LoVo (cell line): ENCODE measurements around the gene CTSF.
"Not testable (repeated sequence)": the region's sequence is repeated elsewhere in the genome, so short reads cannot be mapped to it uniquely, and the experiment has no call there.

Experiments
- DNase-seq: peaks from one replicate; pipeline ENCODE4 v3.0.0-alpha.2; 2016; ENCODE audit warnings: low spot score

The CTSF gene

GRCh38 chr11:66568124-66568916, at the start of gene CTSF:
Gene CTSF (minus strand): TSS chr11:66568606. CDS start chr11:66568486, 120 bp downstream.
- no peak for DNase-seq

GRCh38 chr11:66617155-66617834, 48.9 kb upstream of the CTSF start:
- no peak for DNase-seq

- peak; percentile 98 for DNase-seq
These were observed 48.2 kb upstream of the CTSF start, which contains the start of gene RBM14 for GRCh38 chr11:66616379-66617154. Gene RBM14 (plus strand): TSS chr11:66616630. CDS start chr11:66616721, 91 bp downstream.

- DNase-seq, result no peak
These were observed 45.7 kb upstream of the CTSF start for GRCh38 chr11:66614073-66614472.

- DNase-seq, result no peak
These were observed 44.1 kb upstream of the CTSF start for GRCh38 chr11:66612458-66612857.

GRCh38 chr11:66609721-66610617, 41.6 kb upstream of the CTSF start:
- DNase-seq, result no peak

GRCh38 chr11:66607126-66607834, 38.9 kb upstream of the CTSF start:
- DNase-seq, result peak; percentile 78

- DNase-seq, result not testable (repeated sequence)
These were observed 38.2 kb upstream of the CTSF start for GRCh38 chr11:66606608-66607007.

- DNase-seq, result no peak
These were observed 35.7 kb upstream of the CTSF start for GRCh38 chr11:66604155-66604554.

GRCh38 chr11:66603072-66603471, 34.7 kb upstream of the CTSF start:
- DNase-seq, result no peak

GRCh38 chr11:66600631-66601233, 32.3 kb upstream of the CTSF start:
- DNase-seq, result no peak

GRCh38 chr11:66600219-66600618, 31.8 kb upstream of the CTSF start:
- DNase-seq, result no peak

- DNase-seq, result no peak
These were observed 30.6 kb upstream of the CTSF start for GRCh38 chr11:66598993-66599392.

GRCh38 chr11:66595245-66595904, 27.0 kb upstream of the CTSF start:
- DNase-seq, result no peak

- no peak for DNase-seq
These were observed 25.2 kb upstream of the CTSF start for GRCh38 chr11:66593650-66594049.

- DNase-seq, result no peak
These were observed 24.9 kb upstream of the CTSF start for GRCh38 chr11:66593303-66593635.

- peak; percentile 97 for DNase-seq
These were observed 24.3 kb upstream of the CTSF start, which contains the start of the genes CCDC87 and CCS for GRCh38 chr11:66592457-66593302. Gene CCDC87 (minus strand): TSS chr11:66593063. CDS start chr11:66593015, 48 bp downstream. Gene CCS (plus strand): TSS chr11:66593185. CDS start chr11:66593262, 77 bp downstream.

- no peak for DNase-seq
These were observed 22.8 kb upstream of the CTSF start for GRCh38 chr11:66591175-66591574.
